ENCODE data around the gene CRTAP. TPM values are rescaled to one million over a fixed set of nuclear protein-coding genes. Genes with fewer than 3 reads are reported as not detected.

The CRTAP gene
- total RNA-seq, 2 donors from 2014 or later: 164 to 166 TPM

DNA sequence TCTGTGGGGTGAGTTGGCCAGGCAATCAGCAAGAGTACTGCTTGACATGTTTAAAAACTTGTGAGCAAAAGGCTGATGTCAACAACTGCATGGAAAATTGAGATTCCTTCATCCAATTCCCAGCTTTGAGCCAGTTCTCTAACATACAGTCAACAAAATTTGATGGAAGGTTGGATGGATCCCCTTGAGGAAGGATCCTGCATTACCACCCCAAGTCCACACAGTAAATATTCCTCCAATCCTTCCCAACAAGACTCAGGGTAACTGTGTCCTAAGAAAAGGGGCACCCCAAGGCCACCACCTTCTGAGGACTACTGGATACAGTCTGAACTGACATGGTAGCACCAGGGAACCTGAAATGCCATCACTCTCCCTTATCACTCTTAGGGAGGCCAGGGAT, 32.0 kb upstream of the CRTAP start:
- Histone ChIP-seq H3K4me3 (ENCODE audit: low read length) (no peak overlapping the region), H3K9me3 (ENCODE audit: control insufficient read depth, low read length) (no peaks in the 10 kb centered on the region), H3K27ac (ENCODE audit: low read depth, low read length) (no peak overlapping the region), H3K4me1 (ENCODE audit: control insufficient read depth, insufficient read depth, low read length) (no peaks in the 10 kb centered on the region), H3K27me3 (ENCODE audit: control insufficient read depth, insufficient read depth, low read length, poor library complexity, severe bottlenecking) (no peaks in the 10 kb centered on the region), H3K9ac (ENCODE audit: extremely low read depth, low read length, poor library complexity, severe bottlenecking) (no peak overlapping the region), H3K36me3 (ENCODE audit: control insufficient read depth, insufficient read depth, low read length) (no peaks in the 10 kb centered on the region)
- Mint-ChIP-seq H3K4me3 (no peak overlapping the region), H3K4me1 (peaks cover 3% of the 10 kb centered on the region), H3K9me3 (no peaks in the 10 kb centered on the region), H3K27ac (no peak overlapping the region), H3K27me3 (ENCODE audit: insufficient read depth) (no peaks in the 10 kb centered on the region), H3K36me3 (ENCODE audit: low read depth) (peaks cover 4% of the 10 kb centered on the region)
- no peak for DNase-seq
- TF ChIP-seq, protein P1, sequence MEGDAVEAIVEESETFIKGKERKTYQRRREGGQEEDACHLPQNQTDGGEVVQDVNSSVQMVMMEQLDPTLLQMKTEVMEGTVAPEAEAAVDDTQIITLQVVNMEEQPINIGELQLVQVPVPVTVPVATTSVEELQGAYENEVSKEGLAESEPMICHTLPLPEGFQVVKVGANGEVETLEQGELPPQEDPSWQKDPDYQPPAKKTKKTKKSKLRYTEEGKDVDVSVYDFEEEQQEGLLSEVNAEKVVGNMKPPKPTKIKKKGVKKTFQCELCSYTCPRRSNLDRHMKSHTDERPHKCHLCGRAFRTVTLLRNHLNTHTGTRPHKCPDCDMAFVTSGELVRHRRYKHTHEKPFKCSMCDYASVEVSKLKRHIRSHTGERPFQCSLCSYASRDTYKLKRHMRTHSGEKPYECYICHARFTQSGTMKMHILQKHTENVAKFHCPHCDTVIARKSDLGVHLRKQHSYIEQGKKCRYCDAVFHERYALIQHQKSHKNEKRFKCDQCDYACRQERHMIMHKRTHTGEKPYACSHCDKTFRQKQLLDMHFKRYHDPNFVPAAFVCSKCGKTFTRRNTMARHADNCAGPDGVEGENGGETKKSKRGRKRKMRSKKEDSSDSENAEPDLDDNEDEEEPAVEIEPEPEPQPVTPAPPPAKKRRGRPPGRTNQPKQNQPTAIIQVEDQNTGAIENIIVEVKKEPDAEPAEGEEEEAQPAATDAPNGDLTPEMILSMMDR (conservative IDR thresholded peaks at IDR 0.05): peak; percentile 38

DNA sequence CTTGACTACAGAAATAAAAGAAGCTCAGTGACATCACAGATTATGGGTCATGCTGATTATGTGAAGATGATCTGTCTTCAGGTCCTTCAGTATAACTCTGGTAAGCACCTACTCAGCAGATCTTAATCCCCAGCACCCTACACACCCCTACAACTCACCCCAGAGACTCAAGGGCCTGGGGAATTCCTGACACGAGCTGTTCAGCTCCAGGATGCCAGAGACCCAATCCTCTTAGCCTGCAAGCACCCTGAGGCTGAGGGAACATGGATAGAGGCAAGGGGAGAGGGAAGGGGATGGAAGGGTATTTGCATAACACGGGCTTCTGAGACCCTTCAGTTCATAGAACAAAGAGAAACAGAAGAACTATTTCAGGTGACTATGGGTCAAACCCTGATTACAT, 29.9 kb upstream of the CRTAP start:
- H3K9ac ChIP-seq (ENCODE audit: extremely low read depth, low read length, poor library complexity, severe bottlenecking): no peak overlapping the region
- H3K4me3 Mint-ChIP-seq: no peak overlapping the region
- H3K4me1 Mint-ChIP-seq: peaks cover 3% of the 10 kb centered on the region
- TF ChIP-seq, protein P1 (conservative IDR thresholded peaks at IDR 0.05): no peak
- no peak for DNase-seq
- 67 to 79% methylated on average over 1 to 2 of the region's 2 CpGs for WGBS, 2 experiments (ENCODE audit: insufficient coverage in 1 of 2, insufficient read length in 1 of 2)
- H3K27me3 ChIP-seq (ENCODE audit: control insufficient read depth, insufficient read depth, low read length, poor library complexity, severe bottlenecking): no peaks in the 10 kb centered on the region
- H3K4me1 ChIP-seq (ENCODE audit: control insufficient read depth, insufficient read depth, low read length): no peaks in the 10 kb centered on the region
- peaks cover 3% of the 10 kb centered on the region for H3K36me3 Mint-ChIP-seq (ENCODE audit: low read depth)
- H3K36me3 ChIP-seq (ENCODE audit: control insufficient read depth, insufficient read depth, low read length): peaks cover 3% of the 10 kb centered on the region
- H3K9me3 Mint-ChIP-seq: no peaks in the 10 kb centered on the region
- H3K27me3 Mint-ChIP-seq (ENCODE audit: insufficient read depth): no peaks in the 10 kb centered on the region
- no peak overlapping the region for H3K4me3 ChIP-seq (ENCODE audit: low read length)
- no peaks in the 10 kb centered on the region for H3K9me3 ChIP-seq (ENCODE audit: control insufficient read depth, low read length)
- H3K27ac Mint-ChIP-seq: no peak overlapping the region
- H3K27ac ChIP-seq (ENCODE audit: low read depth, low read length): no peak overlapping the region

DNA sequence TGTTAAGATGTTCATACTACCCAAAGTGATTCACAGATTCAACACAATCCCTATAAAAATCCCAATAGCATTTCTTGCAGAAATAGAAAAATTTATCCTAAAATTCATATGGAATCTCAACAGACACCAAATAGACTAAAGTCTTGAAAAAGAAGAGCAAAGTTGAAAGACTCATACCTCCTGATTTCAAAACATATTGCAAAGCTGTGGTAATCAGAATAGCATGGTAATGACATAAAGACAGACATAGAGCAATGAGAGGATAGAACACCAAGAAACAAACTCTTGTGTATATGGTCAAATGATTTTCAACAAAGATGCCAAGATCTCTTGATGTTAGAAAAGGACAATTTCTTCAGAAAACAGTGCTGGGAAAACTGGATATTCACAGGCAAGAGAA, 25.1 kb upstream of the CRTAP start:
- Histone ChIP-seq H3K4me3 (ENCODE audit: low read length) (no peak overlapping the region), H3K4me1 (ENCODE audit: control insufficient read depth, insufficient read depth, low read length) (no peaks in the 10 kb centered on the region), H3K27ac (ENCODE audit: low read depth, low read length) (no peak overlapping the region), H3K9ac (ENCODE audit: extremely low read depth, low read length, poor library complexity, severe bottlenecking) (no peak overlapping the region), H3K36me3 (ENCODE audit: control insufficient read depth, insufficient read depth, low read length) (peaks cover 33% of the 10 kb centered on the region), H3K9me3 (ENCODE audit: control insufficient read depth, low read length) (no peaks in the 10 kb centered on the region), H3K27me3 (ENCODE audit: control insufficient read depth, insufficient read depth, low read length, poor library complexity, severe bottlenecking) (no peaks in the 10 kb centered on the region)
- no peak for DNase-seq
- Mint-ChIP-seq H3K4me1 (no peaks in the 10 kb centered on the region), H3K36me3 (ENCODE audit: low read depth) (peaks cover 24% of the 10 kb centered on the region), H3K27ac (no peak overlapping the region), H3K27me3 (ENCODE audit: insufficient read depth) (no peaks in the 10 kb centered on the region), H3K4me3 (no peak overlapping the region), H3K9me3 (no peaks in the 10 kb centered on the region)
- TF ChIP-seq, protein P1 (conservative IDR thresholded peaks at IDR 0.05): no peak
